ENCODE data around the gene EVA1A. TPM values are rescaled to one million over a fixed set of nuclear protein-coding genes. Genes with fewer than 3 reads are reported as not detected.

EVA1A gene
- total RNA-seq, 1 donor from 2014 or later = not detected

GRCh38 chr2:75522543-75523312 is 38.0 kb downstream of the EVA1A start:
- Mint-ChIP-seq H3K27me3 (ENCODE audit: insufficient read depth) (peaks cover 2% of the 10 kb centered on the region), H3K4me1 (ENCODE audit: low read depth) (no peaks in the 10 kb centered on the region), H3K36me3 (ENCODE audit: low read depth) (no peaks in the 10 kb centered on the region)

GRCh38 chr2:75521225-75521872 is 39.4 kb downstream of the EVA1A start:
- Mint-ChIP-seq H3K36me3 (ENCODE audit: low read depth) (no peaks in the 10 kb centered on the region), H3K4me3 (no peak overlapping the region)
- intact Hi-C loops (cut with micrococcal nuclease) = no loop called here

More at GRCh38 chr2:75522543-75523312, 38.0 kb downstream of the EVA1A start:
- no peaks in the 10 kb centered on the region for H3K9me3 Mint-ChIP-seq
- intact Hi-C loops (cut with micrococcal nuclease) = no loop called here
- no peak for DNase-seq (ENCODE audit: low spot score)
- H3K4me3 Mint-ChIP-seq = no peak overlapping the region
- no peak overlapping the region for H3K27ac Mint-ChIP-seq

GRCh38 chr2:75519843-75520242 is 40.9 kb downstream of the EVA1A start:
- Mint-ChIP-seq H3K4me1 (ENCODE audit: low read depth) (no peaks in the 10 kb centered on the region), H3K27me3 (ENCODE audit: insufficient read depth) (peaks cover 5% of the 10 kb centered on the region), H3K4me3 (no peak overlapping the region), H3K9me3 (no peaks in the 10 kb centered on the region), H3K27ac (no peak overlapping the region), H3K36me3 (ENCODE audit: low read depth) (no peaks in the 10 kb centered on the region)
- no peak for DNase-seq (ENCODE audit: low spot score)
- intact Hi-C loops (cut with micrococcal nuclease) = no loop called here

More at GRCh38 chr2:75521225-75521872, 39.4 kb downstream of the EVA1A start:
- no peak for DNase-seq (ENCODE audit: low spot score)
- Mint-ChIP-seq H3K27me3 (ENCODE audit: insufficient read depth) (peaks cover 2% of the 10 kb centered on the region), H3K9me3 (no peaks in the 10 kb centered on the region), H3K4me1 (ENCODE audit: low read depth) (no peaks in the 10 kb centered on the region), H3K27ac (no peak overlapping the region)

DNA sequence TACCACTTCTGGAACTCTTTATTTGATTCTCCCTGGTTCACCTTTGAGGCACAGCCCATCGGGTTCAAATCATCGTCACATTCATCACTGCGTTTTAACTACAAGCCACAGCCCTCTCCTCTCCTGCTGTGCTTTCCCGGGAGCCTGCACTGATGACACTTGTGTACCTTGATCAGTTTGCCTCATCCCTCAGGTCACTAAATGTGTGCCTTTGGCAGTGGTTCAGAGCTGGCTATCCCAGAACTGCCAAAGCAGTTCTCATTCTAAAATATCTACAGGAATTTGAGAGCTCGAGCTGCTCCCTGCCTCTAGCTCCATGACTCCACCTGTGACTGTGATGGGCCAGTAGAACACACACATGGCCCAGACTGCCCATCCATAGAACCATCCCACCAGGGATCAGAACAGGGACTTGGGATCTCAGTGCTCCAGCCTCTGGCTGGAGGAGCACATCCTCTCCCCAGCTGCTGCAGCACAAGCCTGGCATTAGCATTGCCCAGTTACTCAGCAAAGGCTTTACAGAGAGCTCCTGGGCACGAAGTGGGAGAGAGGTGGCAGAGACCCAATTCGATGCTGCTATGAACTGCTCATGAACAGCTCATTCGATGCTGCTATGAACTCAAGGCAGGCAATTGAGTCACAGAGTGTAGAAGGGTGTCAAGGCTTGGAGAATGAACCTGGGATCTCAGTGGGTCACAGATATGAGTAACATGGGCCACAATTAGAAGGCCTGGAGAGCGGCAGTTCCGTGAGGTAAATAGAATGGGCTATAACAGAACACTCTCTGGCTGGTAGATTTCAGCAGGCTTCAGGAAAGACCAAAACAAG is 41.9 kb downstream of the EVA1A start:
- DNase-seq (ENCODE audit: low spot score) = no peak
- Mint-ChIP-seq H3K27ac (no peak overlapping the region), H3K27me3 (ENCODE audit: insufficient read depth) (peaks cover 5% of the 10 kb centered on the region), H3K4me3 (no peak overlapping the region), H3K36me3 (ENCODE audit: low read depth) (no peaks in the 10 kb centered on the region), H3K9me3 (no peaks in the 10 kb centered on the region), H3K4me1 (ENCODE audit: low read depth) (no peaks in the 10 kb centered on the region)
- intact Hi-C loops (cut with micrococcal nuclease) = no loop called here

DNA sequence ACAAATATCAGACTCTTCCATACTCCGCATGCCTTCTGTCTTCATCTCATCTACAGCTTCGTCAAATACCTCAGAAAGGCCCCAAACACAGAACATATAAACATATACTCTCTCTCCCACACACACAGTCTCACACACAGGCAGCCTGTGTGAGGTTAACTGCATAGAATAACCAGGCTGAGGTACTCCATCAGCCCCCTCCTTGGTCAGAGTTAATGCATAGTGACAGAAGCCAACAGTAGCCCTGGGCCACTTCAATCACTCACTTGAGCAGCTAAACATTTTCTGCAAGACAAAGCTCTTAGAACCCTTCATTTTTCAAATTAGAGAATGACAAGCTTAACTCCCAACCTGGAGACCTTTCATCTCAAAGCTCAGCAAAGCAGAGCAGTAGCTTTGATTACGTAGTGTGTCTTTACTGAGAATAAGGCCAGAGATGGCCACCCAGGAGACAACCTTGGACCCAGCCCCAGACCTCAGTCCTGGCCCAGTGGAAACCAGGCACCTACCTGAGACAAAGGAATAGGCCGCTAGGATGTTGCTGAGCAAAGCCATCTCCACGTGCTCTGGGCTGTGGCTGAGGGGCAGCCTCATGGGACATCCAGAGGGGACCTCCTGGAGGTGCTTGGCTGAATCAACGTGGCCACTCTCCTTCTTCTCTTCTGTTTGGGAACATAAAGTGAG is 43.0 kb downstream of the EVA1A start:
- intact Hi-C loops (cut with micrococcal nuclease) = no loop called here
- Mint-ChIP-seq H3K9me3 (peaks cover 4% of the 10 kb centered on the region), H3K27me3 (ENCODE audit: insufficient read depth) (peaks cover 5% of the 10 kb centered on the region), H3K4me1 (ENCODE audit: low read depth) (no peaks in the 10 kb centered on the region), H3K4me3 (no peak overlapping the region), H3K36me3 (ENCODE audit: low read depth) (no peaks in the 10 kb centered on the region), H3K27ac (no peak overlapping the region)
- DNase-seq (ENCODE audit: low spot score) = no peak

- Mint-ChIP-seq H3K36me3 (ENCODE audit: low read depth) (no peaks in the 10 kb centered on the region), H3K27ac (no peak overlapping the region), H3K4me1 (ENCODE audit: low read depth) (no peaks in the 10 kb centered on the region), H3K4me3 (no peak overlapping the region), H3K9me3 (peaks cover 9% of the 10 kb centered on the region), H3K27me3 (ENCODE audit: insufficient read depth) (peaks cover 7% of the 10 kb centered on the region)
- intact Hi-C loops (cut with micrococcal nuclease) = no loop called here
- no peak for DNase-seq (ENCODE audit: low spot score)
These were observed 44.1 kb downstream of the EVA1A start for GRCh38 chr2:75516378-75517360.

DNA sequence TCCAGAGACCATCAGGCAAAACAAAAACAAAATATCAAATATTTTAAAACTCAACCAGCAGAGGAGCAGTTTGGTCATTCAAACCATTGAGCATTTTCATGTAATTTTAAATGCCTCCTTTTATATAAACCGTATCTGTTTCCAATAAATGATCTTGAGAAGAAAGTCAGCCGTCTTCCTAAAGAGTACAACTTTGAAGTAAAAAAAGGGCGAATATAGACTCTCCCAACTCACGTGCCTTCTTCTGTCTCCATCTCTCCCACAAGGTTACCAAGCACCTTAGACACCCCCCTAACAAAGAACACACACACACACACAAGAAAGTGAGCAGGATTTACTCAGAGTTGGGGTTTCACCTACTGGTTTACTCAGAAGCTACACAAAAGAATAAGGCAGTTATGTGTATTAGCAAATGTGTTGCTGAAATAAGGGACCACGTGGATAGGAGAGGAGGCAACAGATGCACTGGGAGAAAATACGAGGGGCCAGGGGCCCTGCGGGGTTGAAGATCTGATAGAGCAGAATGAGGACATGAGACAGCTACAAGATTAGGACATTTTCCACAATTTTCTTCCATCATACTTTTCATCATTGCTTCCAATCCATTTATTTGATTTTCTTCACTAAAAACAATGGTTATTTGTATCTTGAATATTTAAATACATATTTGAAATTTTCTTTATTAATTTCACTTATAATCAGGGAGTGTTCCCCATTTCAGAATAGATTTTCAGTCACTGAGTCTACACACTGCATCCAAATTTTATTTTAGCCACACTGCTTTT is 45.0 kb downstream of the EVA1A start:
- no peak overlapping the region for H3K27ac Mint-ChIP-seq
- peaks cover 9% of the 10 kb centered on the region for H3K9me3 Mint-ChIP-seq
- H3K36me3 Mint-ChIP-seq (ENCODE audit: low read depth) = no peaks in the 10 kb centered on the region
- H3K4me1 Mint-ChIP-seq (ENCODE audit: low read depth) = no peaks in the 10 kb centered on the region
- H3K27me3 Mint-ChIP-seq (ENCODE audit: insufficient read depth) = peaks cover 6% of the 10 kb centered on the region
- intact Hi-C loops (cut with micrococcal nuclease) = no loop called here
- no peak overlapping the region for H3K4me3 Mint-ChIP-seq
- no peak for DNase-seq (ENCODE audit: low spot score)

DNA sequence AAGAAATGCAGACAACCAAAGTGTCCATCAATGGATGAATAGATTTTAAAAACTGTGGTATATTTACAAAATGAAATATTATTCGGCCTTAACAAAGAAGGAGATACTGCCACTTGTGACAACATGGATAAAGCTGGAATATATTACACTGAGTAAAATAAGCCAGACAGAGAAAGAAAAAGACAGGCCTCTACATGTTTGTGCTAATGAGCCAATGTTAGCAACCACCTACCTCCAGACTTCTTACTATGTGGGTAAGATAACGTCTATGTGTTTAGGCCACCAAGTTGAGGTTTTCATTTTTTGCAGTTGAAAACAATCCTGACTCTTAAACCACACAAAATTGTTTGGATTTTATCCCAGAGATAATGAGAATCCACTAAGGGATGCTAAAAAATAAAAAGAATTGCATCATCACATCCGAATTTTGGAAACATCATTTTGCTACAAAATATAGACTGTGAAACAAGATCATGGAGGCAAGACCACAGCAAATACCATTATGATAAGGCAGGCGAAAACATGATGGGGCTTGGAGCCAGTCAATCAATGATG is 47.0 kb downstream of the EVA1A start:
- DNase-seq (ENCODE audit: low spot score) = no peak
- no peaks in the 10 kb centered on the region for H3K36me3 Mint-ChIP-seq (ENCODE audit: low read depth)
- H3K4me1 Mint-ChIP-seq (ENCODE audit: low read depth) = no peaks in the 10 kb centered on the region
- H3K27ac Mint-ChIP-seq = no peak overlapping the region
- intact Hi-C loops (cut with micrococcal nuclease) = no loop called here
- H3K4me3 Mint-ChIP-seq = no peak overlapping the region
- H3K9me3 Mint-ChIP-seq = peaks cover 9% of the 10 kb centered on the region
- peaks cover 6% of the 10 kb centered on the region for H3K27me3 Mint-ChIP-seq (ENCODE audit: insufficient read depth)

- H3K9me3 Mint-ChIP-seq = peaks cover 9% of the 10 kb centered on the region
- intact Hi-C loops (cut with micrococcal nuclease) = no loop called here
- no peaks in the 10 kb centered on the region for H3K4me1 Mint-ChIP-seq (ENCODE audit: low read depth)
- no peak for DNase-seq (ENCODE audit: low spot score)
- no peak overlapping the region for H3K4me3 Mint-ChIP-seq
- H3K27me3 Mint-ChIP-seq (ENCODE audit: insufficient read depth) = peaks cover 6% of the 10 kb centered on the region
- no peak overlapping the region for H3K27ac Mint-ChIP-seq
- H3K36me3 Mint-ChIP-seq (ENCODE audit: low read depth) = no peaks in the 10 kb centered on the region
These were observed 48.1 kb downstream of the EVA1A start for GRCh38 chr2:75512455-75513212.

GRCh38 chr2:75506101-75506697 is 54.5 kb downstream of the EVA1A start:
- intact Hi-C loops (cut with micrococcal nuclease) = no loop called here
- no peaks in the 10 kb centered on the region for H3K9me3 Mint-ChIP-seq

More at GRCh38 chr2:75506101-75506697, 54.5 kb downstream of the EVA1A start:
- Mint-ChIP-seq H3K27me3 (ENCODE audit: insufficient read depth) (no peaks in the 10 kb centered on the region), H3K4me1 (ENCODE audit: low read depth) (no peaks in the 10 kb centered on the region), H3K36me3 (ENCODE audit: low read depth) (no peaks in the 10 kb centered on the region), H3K27ac (no peak overlapping the region), H3K4me3 (no peak overlapping the region)
- DNase-seq (ENCODE audit: low spot score) = no peak
